Heart right ventricle (tissue), 16 donors: ENCODE measurements around the gene PDE2A. TPM values are rescaled to one million over a fixed set of nuclear protein-coding genes. Genes with fewer than 3 reads are reported as not detected.

Source experiments
- ATAC-seq, 8 donors: fragments of 200-7000 bp; cut with Tn5 transposase; one replicate each; pipeline ENCODE4 v1.9.1; 2020; ENCODE audit warnings: mild to moderate bottlenecking in 8 of 8, moderate library complexity in 8 of 8, moderate number of reproducible peaks in 1 of 8
- DNase-seq, 2 donors: peaks; one replicate each; pipeline ENCODE4 v3.0.0-alpha.2; 2020
- H3K27ac ChIP-seq, 10 donors: fragments of 200-600 bp; sonication (generic) in 2 of 10; one replicate each; pipeline versions ENCODE4 v1.5.0 to v1.8.0; 2020 to 2022; ENCODE audit warnings: mild to moderate bottlenecking in 3 of 10
- H3K27me3 ChIP-seq, 7 donors: fragments of 200-600 bp; one replicate each; pipeline ENCODE4 v1.8.0; 2021 to 2022; ENCODE audit warnings: mild to moderate bottlenecking in 2 of 7
- H3K36me3 ChIP-seq, 9 donors: fragments of 200-600 bp; sonication (generic) in 1 of 9; one replicate each; pipeline versions ENCODE4 v1.5.0 to v1.8.0; 2020 to 2022; ENCODE audit warnings: mild to moderate bottlenecking in 2 of 9
- H3K4me1 ChIP-seq, 9 donors: fragments of 200-600 bp; sonication (generic) in 1 of 9; one replicate each; pipeline versions ENCODE4 v1.5.0 to v1.8.0; 2020 to 2022; ENCODE audit warnings: mild to moderate bottlenecking in 4 of 9
- H3K4me3 ChIP-seq, 10 donors: fragments of 200-600 bp; sonication (generic) in 2 of 10; one replicate each; pipeline versions ENCODE4 v1.5.0 to v1.8.0; 2020 to 2022; ENCODE audit warnings: mild to moderate bottlenecking in 7 of 10, moderate library complexity in 2 of 10
- H3K9me3 ChIP-seq, 11 donors: fragments of 200-600 bp in 10 of 11; sonication (generic) in 2 of 11; one replicate each; pipeline versions ENCODE4 v1.5.0 to v1.8.0; 2013 to 2022; ENCODE audit warnings: mild to moderate bottlenecking in 2 of 11, control low read depth in 1 of 11, moderate library complexity in 1 of 11
- WGBS, 2 donors: extraction: QIAGEN DNeasy Blood & Tissue Kit; methylation state at CpG; one replicate each; pipeline ENCODE4 v1.1.7; 2013; ENCODE audit warnings: inconsistent platforms in 1 of 2; 5-methylcytosine and 5-hydroxymethylcytosine counted together
- intact Hi-C, 10 donors: fragments of 100-400 bp; cut with DNase I; formaldehyde crosslinking; loops; one replicate each; pipeline versions ENCODE4 v1.11.1 to v1.14.2; 2022
- polyA plus RNA-seq, 2 donors: library from polyadenylated mRNA; stranded (reverse); fragments of 200-250 nt; gene quantifications; one replicate each; pipeline ENCODE4 v1.2.3, GENCODE V29; 2013
- total RNA-seq, 10 donors: library from RNA; stranded (reverse); fragmentation: NEBNext Ultra II Directional in 3 of 10; extraction: Animal tissue kit (Norgen Biotek cat#: 25700) in 3 of 10; gene quantifications; one replicate each; pipeline versions ENCODE4 v1.2.1 to v1.2.4, GENCODE V29; 2021 to 2023
- TF ChIP-seq, protein P1 (sequence below), 9 donors: fragments of 200-600 bp; sonication (generic) in 2 of 9; IDR thresholded peaks; one replicate each; pipeline versions ENCODE4 v1.5.0 to v1.8.0; 2021 to 2022; ENCODE audit warnings: antibody characterized with exemption in 9 of 9, mild to moderate bottlenecking in 5 of 9, moderate library complexity in 1 of 9
- donor health status: Arrhythmogenic right ventricular cardiomyopathy.
- donor health status: ischemic (EF 13 %, LVEDD 7.1; RV severe dilation, severe dysfunction).
- donor health status: healthy with polysubstance abuse.
- donor health status: DM: no; HTN: yes; CAD: no.
- donor health status: DM: no; HTN: no; CAD: no.
- donor health status: ischemic (EF 25% LVEDD 6.9; RV normal size, moderate dysfunction).
- donor health status: ischemic (EF 25% LVEDD 5.7; RV mildly dilated, moderate dysfunction).
- donor health status: healthy.
- donor health status: DM: yes; HTN: yes; CAD: no.
- donor health status: Ischemic cardiomyopathy.
- donor health status: ischemic (EF 35%, LVEDD 5.7; RV mildly dilated, moderate dysfunction).
- donor health status: nonischemic (EF 11% LVEDD 7.7; RV severe dilation, severe dysfunction).
- donor health status: DM: yes; HTN: yes; CAD: no.
- donor health status: PGD.
- donor health status: ischemic (EF 29% LVEDD 5.4; RV normal size, mild dysfunction).
- donor health status: nonischemic (EF 23%, LVEDD 6.1; RV moderate dilation, normal function).

PDE2A gene
- total and polyA plus RNA-seq, 12 donors, result 10.4 to 47.6 (median 30.2) TPM

DNA sequence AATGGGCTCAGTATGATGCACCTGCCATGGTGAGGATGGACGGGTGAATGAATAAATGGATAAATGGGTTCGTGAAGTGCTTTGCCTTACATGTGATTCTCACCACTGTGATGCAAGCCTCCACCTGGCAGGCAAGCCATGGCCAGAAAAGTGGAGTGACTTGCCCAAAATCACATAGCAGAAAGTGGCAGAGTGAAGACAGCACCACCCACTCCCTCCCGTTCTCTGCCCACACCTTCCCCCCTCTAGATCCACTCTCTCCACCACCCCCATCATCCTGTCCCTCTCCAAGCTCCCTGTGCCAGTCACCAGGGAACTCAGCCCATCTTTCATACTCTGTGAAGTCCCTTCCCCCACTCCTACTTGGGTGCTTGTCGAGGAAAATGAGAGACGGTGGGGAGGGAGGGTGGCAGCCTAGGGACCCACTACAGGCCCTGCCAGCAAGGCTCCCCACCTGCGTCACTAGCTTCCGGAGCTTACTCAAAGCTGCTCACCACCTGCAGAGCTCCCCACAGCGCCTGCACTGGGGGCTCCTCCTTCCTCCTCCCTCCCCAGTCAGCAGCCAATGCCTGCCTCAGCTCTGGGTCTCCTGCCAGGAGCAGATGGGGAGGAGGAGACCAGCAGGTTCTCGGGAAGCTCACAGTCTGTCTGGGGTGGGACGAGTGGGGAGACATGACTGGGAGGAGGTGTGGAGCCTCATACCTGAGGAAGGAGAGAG is 82.3 kb downstream of the PDE2A start:
- intact Hi-C loops, result loop anchor here in 1 of 10 donors (10.0 kb wide), 1 partner anchor 223 kb away; the partner anchor contains the start of gene ATG16L2
- peaks cover 0 to 13% (median 0%) of the 10 kb centered on the region in 9 donors for H3K36me3 ChIP-seq
- H3K4me1 ChIP-seq, result peaks cover 3 to 16% (median 11%) of the 10 kb centered on the region in 9 donors
- no peak overlapping the region for H3K4me3 ChIP-seq
- peaks cover 0 to 46% (median 22%) of the 10 kb centered on the region in 7 donors for H3K27me3 ChIP-seq
- H3K9me3 ChIP-seq, result no peaks in the 10 kb centered on the region
- ATAC-seq (no peak), DNase-seq (no peak)
- H3K27ac ChIP-seq, result no peak overlapping the region
- 61 to 64% methylated on average over 10 of the region's 10 CpGs for WGBS, 2 donors
- TF ChIP-seq, protein P1, sequence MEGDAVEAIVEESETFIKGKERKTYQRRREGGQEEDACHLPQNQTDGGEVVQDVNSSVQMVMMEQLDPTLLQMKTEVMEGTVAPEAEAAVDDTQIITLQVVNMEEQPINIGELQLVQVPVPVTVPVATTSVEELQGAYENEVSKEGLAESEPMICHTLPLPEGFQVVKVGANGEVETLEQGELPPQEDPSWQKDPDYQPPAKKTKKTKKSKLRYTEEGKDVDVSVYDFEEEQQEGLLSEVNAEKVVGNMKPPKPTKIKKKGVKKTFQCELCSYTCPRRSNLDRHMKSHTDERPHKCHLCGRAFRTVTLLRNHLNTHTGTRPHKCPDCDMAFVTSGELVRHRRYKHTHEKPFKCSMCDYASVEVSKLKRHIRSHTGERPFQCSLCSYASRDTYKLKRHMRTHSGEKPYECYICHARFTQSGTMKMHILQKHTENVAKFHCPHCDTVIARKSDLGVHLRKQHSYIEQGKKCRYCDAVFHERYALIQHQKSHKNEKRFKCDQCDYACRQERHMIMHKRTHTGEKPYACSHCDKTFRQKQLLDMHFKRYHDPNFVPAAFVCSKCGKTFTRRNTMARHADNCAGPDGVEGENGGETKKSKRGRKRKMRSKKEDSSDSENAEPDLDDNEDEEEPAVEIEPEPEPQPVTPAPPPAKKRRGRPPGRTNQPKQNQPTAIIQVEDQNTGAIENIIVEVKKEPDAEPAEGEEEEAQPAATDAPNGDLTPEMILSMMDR (IDR thresholded peaks at IDR 0.05), result no peak

DNA sequence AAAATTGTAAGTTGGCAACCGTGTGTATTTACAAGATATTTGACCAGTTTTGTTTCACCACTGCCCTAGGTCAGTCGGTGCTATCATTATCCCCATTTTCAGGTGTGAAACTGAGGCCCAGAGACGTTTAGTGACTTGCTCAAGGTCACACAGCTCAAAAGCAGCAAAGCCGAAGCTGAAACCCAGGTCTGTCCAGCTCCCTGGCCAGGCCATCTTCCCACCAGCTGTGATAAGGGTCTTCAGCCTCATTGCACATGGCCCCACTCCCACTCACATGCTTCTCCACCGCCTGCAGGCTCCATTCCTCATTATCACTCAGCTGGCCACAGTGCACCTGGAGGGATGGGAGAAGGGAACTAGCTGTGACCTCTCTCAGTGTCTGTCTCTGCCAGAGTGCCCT is 83.2 kb downstream of the PDE2A start:
- WGBS, 2 donors, result 59 to 65% methylated on average over 5 of the region's 5 CpGs
- peaks cover 0 to 13% (median 0%) of the 10 kb centered on the region in 9 donors for H3K36me3 ChIP-seq
- H3K4me1 ChIP-seq, result peaks cover 3 to 18% (median 11%) of the 10 kb centered on the region in 9 donors
- H3K27ac ChIP-seq, result no peak overlapping the region
- peaks cover 0 to 54% (median 22%) of the 10 kb centered on the region in 7 donors for H3K27me3 ChIP-seq
- no peak for ATAC-seq
- intact Hi-C loops, result loop anchor here in 1 of 10 donors (10.0 kb wide), 1 partner anchor 224 kb away; the partner anchor contains the start of gene ATG16L2
- TF ChIP-seq, protein P1 (IDR thresholded peaks at IDR 0.05), result no peak
- H3K4me3 ChIP-seq, result no peak overlapping the region
- H3K9me3 ChIP-seq, result no peaks in the 10 kb centered on the region
- DNase-seq, result no peak

DNA sequence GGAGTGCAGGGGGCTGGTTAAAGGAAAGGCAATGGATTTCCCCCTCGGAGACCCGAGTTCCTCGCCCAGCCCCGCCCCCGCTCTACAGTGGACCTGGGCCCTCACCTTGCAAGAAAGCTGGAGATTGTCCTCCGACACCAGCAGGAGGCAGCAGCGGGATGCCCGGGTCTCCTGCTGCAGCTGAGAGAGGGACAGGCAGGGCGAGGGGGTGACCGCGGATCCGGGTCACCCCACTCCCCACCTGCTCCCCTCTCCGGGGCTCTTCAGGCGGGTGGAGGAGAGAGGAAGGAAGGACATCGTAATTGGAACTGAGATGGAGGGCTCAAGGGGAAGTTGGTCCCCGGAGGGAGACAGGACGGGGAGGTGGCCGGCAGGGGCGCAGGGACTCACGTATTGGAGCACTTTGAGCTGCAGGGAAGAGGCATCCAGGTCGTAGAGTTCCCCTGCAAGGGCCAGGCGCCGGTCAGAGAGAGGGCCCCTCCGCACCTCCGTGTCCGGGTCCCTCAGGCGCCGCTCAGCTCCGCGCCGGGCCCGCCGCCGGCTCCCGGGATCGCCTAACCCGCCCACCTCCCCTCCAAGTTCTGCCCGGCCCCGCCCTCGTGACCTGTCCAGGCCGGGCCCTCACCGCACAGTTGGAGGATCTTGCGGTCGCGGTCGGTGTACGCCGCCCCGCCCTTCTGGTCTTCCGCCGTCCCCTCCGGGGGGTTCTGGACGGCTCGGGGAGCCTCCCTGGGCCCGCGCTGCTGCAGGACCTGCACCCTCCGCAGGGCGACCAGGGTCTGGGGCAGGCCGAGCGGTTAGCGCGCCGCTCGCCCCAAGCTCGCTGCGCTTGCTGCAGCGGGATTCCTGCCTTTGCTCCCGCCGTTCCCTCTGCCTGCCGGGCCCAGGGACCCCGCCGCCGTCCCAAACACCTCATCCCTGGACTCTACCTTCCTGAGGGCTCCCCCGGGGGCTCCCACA is 84.1 kb downstream of the PDE2A start:
- intact Hi-C loops, result loop anchor here in 4 of 10 donors (2.0 to 10.0 kb wide), 6 partner anchors 52 to 225 kb away; partner anchors contain the start of genes ATG16L2 (in 1 of the 4) and STARD10 (in 1 of the 4)
- ATAC-seq, result peak in 5 of 8 donors; percentile 10 to 51 (median 34)
- TF ChIP-seq, protein P1 (IDR thresholded peaks at IDR 0.05), result peak in 8 of 9 donors; percentile 26 to 65 (median 52)
- WGBS, 2 donors, result 20 to 33% methylated on average over 62 to 73 of the region's 74 CpGs
- Histone ChIP-seq H3K27me3 (peaks cover 0 to 58% (median 22%) of the 10 kb centered on the region in 7 donors), H3K4me3 (peak overlapping the region in 9 of 10 donors; percentile 24 to 47 (median 34)), H3K4me1 (peaks cover 3 to 27% (median 11%) of the 10 kb centered on the region in 9 donors), H3K27ac (no peak overlapping the region), H3K36me3 (peaks cover 0 to 20% (median 0%) of the 10 kb centered on the region in 9 donors), H3K9me3 (no peaks in the 10 kb centered on the region)
- peak; percentile 32 to 47 for DNase-seq
